Pancreas (tissue), 10 donors: Measurements from ENCODE around the gene FAM241A. TPM values are rescaled to one million over a fixed set of nuclear protein-coding genes. Genes with fewer than 3 reads are reported as not detected.

Source experiments
- ATAC-seq, 4 donors: fragments of 200-7000 bp; cut with Tn5 transposase; one replicate each; pipeline versions ENCODE4 v1.8.0 to v1.9.1; 2020; ENCODE audit warnings: mild to moderate bottlenecking in 4 of 4, moderate library complexity in 4 of 4
- DNase-seq, 6 donors: peaks; one replicate each; pipeline ENCODE4 v3.0.0-alpha.2; 2020
- FAIRE-seq: peaks from 2 replicates; lab custom pipeline; 2012; peaks lifted over from hg19 to GRCh38; lab: Jason Lieb, UNC
- H3K27ac ChIP-seq, 4 donors: fragments of 200-600 bp; sonication (generic); 1 replicate in 3 of 4; 2 replicates in 1 of 4; pipeline versions ENCODE4 v1.5.0 to v1.8.0; 2020
- H3K27me3 ChIP-seq, 4 donors: fragments of 200-600 bp; one replicate each; pipeline ENCODE4 v1.8.0; 2021
- H3K36me3 ChIP-seq, 3 donors: fragments of 200-600 bp; sonication (generic) in 1 of 3; one replicate each; pipeline versions ENCODE4 v1.5.0 to v1.8.0; 2020 to 2021
- H3K4me1 ChIP-seq, 3 donors: fragments of 200-600 bp; one replicate each; pipeline ENCODE4 v1.8.0; 2021
- H3K4me3 ChIP-seq, 4 donors: fragments of 200-600 bp; sonication (generic) in 2 of 4; one replicate each; pipeline versions ENCODE4 v1.5.0 to v1.8.0; 2020 to 2021
- H3K9me3 ChIP-seq, 4 donors: fragments of 200-600 bp; one replicate each; pipeline ENCODE4 v1.8.0; 2021
- WGBS, 2 donors: extraction: QIAGEN DNeasy Blood & Tissue Kit; methylation state at CpG; one replicate each; pipeline ENCODE4 v1.1.7; 2013; 5-methylcytosine and 5-hydroxymethylcytosine counted together
- intact Hi-C, 3 donors: fragments of 100-400 bp; cut with DNase I; formaldehyde crosslinking; loops; one replicate each; pipeline versions ENCODE4 v1.11.1 to v1.14.2; 2022
- polyA plus RNA-seq, 2 donors: library from polyadenylated mRNA; stranded (reverse); fragments of 200-250 nt; gene quantifications; one replicate each; pipeline ENCODE4 v1.2.3, GENCODE V29; 2013
- total RNA-seq, 6 donors: library from RNA; stranded (reverse); fragmentation: NEBNext Ultra II Directional in 4 of 6; extraction: Animal tissue kit (Norgen Biotek cat#: 25700) in 4 of 6; gene quantifications; one replicate each; pipeline versions ENCODE4 v1.2.1 to v1.2.4, GENCODE V29; 2021 to 2023
- TF ChIP-seq, protein P1 (sequence below), 4 donors: fragments of 200-600 bp; sonication (generic) in 3 of 4; IDR thresholded peaks; one replicate each; pipeline versions ENCODE4 v1.5.0 to v1.8.0; 2021; ENCODE audit warnings: antibody characterized with exemption in 4 of 4
- donor health status: healthy with polysubstance abuse.
- donor health status: DM: no; HTN: no; CAD: no; lungs with moderate emphysema.
- donor health status: DM: no; HTN: no; CAD: no.
- donor health status: control.
- donor health status: control.
- donor health status: Bipolar disorder and iron deficiency.
- donor health status: DM: yes; HTN: yes; CAD: no.
- donor health status: DM: no; HTN: no; CAD: no.
- donor health status: DM: no; HTN: no; CAD: no.
- donor health status: DM: yes; HTN: yes; CAD: no.

The FAM241A gene
- total and polyA plus RNA-seq, 8 donors = 0.51 to 1.4 (median 0.93) TPM

DNA sequence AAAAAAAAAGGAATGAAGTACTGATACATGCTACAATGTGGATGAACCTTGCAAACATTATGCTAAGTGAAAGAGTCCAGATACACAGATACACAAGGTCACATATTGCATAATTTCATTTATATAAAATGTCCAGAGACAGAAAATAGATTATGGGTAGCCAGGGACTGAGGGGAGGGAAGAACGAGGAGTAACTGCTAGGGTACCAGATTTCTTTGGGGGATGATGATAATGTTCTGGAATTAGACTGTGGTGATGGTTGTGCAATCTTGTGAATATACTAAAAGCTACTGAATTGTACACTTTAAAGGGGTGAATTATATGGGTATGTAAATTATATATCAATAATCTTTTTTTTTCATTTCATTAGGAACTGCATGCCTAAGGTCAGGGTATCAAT is 65.5 kb downstream of the FAM241A start:
- no peak for FAIRE-seq
- 34 to 73% methylated on average over 1 of the region's 1 CpG for WGBS, 2 donors

DNA sequence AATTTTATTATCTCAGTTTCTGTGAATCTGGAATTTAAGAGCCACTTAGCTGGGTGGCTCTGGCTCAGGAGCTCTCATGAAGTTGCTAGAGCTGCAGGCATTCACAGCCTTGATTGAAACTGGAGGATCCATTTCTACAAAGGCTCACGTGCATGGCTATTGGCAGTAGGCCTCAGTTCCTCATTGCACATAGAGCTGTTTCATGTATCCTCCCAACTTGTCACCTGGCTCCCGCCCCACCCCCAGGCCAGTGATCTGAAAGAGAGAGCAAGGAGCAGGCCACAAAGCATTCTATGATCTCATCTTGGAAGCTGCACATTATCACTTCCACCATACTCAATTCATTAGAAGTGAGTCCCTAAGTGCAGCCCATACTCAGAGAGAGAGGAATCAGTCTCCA is 67.8 kb downstream of the FAM241A start:
- Histone ChIP-seq H3K9me3 (no peaks in the 10 kb centered on the region), H3K27me3 (no peaks in the 10 kb centered on the region), H3K4me1 (no peaks in the 10 kb centered on the region), H3K4me3 (no peak overlapping the region), H3K36me3 (no peaks in the 10 kb centered on the region), H3K27ac (no peak overlapping the region)
- DNase-seq = no peak
- intact Hi-C loops = no loop called here
- WGBS, 2 donors = 68 to 72% methylated on average over 2 of the region's 2 CpGs
- FAIRE-seq = no peak
- TF ChIP-seq, protein P1, sequence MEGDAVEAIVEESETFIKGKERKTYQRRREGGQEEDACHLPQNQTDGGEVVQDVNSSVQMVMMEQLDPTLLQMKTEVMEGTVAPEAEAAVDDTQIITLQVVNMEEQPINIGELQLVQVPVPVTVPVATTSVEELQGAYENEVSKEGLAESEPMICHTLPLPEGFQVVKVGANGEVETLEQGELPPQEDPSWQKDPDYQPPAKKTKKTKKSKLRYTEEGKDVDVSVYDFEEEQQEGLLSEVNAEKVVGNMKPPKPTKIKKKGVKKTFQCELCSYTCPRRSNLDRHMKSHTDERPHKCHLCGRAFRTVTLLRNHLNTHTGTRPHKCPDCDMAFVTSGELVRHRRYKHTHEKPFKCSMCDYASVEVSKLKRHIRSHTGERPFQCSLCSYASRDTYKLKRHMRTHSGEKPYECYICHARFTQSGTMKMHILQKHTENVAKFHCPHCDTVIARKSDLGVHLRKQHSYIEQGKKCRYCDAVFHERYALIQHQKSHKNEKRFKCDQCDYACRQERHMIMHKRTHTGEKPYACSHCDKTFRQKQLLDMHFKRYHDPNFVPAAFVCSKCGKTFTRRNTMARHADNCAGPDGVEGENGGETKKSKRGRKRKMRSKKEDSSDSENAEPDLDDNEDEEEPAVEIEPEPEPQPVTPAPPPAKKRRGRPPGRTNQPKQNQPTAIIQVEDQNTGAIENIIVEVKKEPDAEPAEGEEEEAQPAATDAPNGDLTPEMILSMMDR (IDR thresholded peaks at IDR 0.05) = no peak
- no peak for ATAC-seq

More for the DNA sequence above, 65.5 kb downstream of the FAM241A start:
- Histone ChIP-seq H3K27ac (no peak overlapping the region), H3K36me3 (no peaks in the 10 kb centered on the region), H3K4me3 (no peak overlapping the region), H3K27me3 (no peaks in the 10 kb centered on the region), H3K9me3 (no peaks in the 10 kb centered on the region), H3K4me1 (no peaks in the 10 kb centered on the region)
- ATAC-seq (no peak), DNase-seq (no peak)
- TF ChIP-seq, protein P1 (IDR thresholded peaks at IDR 0.05) = no peak
- intact Hi-C loops = no loop called here

DNA sequence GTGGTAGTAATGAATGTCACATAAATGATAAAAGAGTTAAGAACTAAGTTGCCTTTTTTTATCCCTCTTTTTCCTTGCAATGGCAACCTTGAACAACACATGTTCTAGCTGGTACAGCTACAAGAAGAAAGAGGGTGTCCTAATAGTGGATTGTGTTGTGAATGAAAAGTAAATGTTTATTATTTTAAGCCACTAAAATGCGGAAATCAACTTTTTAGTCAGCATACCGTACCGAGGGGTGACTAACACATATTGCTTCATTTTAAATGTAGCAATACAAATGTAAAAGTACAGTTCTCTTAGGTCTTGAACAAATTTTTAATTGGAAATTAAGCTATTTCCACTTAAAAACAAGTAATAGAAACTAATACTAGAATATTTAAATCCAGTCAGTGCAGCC is 68.6 kb downstream of the FAM241A start:
- ATAC-seq (no peak), FAIRE-seq (no peak), DNase-seq (no peak)
- no peaks in the 10 kb centered on the region for H3K27me3 ChIP-seq
- H3K4me1 ChIP-seq = no peaks in the 10 kb centered on the region
- 71 to 89% methylated on average over 3 of the region's 3 CpGs for WGBS, 2 donors
- no peak overlapping the region for H3K4me3 ChIP-seq
- no peak overlapping the region for H3K27ac ChIP-seq
- H3K9me3 ChIP-seq = no peaks in the 10 kb centered on the region
- H3K36me3 ChIP-seq = no peaks in the 10 kb centered on the region
- TF ChIP-seq, protein P1 (IDR thresholded peaks at IDR 0.05) = no peak
- intact Hi-C loops = no loop called here

DNA sequence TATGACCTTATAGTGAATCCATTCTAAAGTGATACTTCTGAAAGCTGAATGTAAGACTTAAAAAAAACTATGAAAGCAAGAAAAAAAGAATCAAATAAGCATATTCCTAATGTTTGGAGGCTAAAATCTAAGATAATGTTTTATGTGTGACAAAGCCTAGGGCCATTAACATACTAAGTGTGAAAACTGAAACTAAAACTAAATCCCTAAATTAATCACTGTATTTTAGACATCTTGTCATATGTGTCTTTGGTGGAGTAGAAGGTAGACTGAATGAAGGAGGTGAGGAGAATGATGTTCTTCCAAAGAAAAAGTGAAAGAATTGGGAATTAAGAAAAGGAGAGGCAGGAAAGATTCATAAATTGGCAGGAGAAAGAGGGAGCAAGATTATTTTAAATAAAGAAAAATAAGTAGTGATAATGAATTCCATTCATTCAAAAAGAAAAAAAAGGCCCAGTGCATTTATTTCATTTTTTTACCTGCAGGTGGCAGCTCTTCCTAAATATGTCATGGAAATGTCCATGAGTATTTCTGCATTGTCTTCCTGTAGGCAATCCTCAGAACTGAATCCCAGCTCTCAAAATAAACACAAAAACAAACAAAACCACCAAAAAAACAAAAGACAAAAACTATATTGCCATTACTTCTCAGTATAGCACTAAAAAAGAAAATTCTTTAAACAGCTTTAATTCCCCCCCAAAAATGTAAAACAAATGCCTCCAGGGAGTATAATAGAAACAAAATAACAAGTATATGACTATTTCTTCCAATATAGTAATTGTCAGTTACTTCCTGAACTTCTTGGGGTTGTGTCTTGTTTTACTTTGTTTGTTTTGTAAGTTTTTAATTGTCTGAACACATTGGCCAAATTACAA is 69.4 kb downstream of the FAM241A start:
- H3K27me3 ChIP-seq = no peaks in the 10 kb centered on the region
- peak; percentile 48 to 74 (median 66) for ATAC-seq
- H3K9me3 ChIP-seq = no peaks in the 10 kb centered on the region
- FAIRE-seq = peak; percentile 60
- intact Hi-C loops = no loop called here
- DNase-seq = no peak
- H3K36me3 ChIP-seq = no peaks in the 10 kb centered on the region
- TF ChIP-seq, protein P1 (IDR thresholded peaks at IDR 0.05) = peak in 2 of 4 donors; percentile 26 to 46
- H3K27ac ChIP-seq = no peak overlapping the region
- no peak overlapping the region for H3K4me3 ChIP-seq
- H3K4me1 ChIP-seq = no peaks in the 10 kb centered on the region

DNA sequence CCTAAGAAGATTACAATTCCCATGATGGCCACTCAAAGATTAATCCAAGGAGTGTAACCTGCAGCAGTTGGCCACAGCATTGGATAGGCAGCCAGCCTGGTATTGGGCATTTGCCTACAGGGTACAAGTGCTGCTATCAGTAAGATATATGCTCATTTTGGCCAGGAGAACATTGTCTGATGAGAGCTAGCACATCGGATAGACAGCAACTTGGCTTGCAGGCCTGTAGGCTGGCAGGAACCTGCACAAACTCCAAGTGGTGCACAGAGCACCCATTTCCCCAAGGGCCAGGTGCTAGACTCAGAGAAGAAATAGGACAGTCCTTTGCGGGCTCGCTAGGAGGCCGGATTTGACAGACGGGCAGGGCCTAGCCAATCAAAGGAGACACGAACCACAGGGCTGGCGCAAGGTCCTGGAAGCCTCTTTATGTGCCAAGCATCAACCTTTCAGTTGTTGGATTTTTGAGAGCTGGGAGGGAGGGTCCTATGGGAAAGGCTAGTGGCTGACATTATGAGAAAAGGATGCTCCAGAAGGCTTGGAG is 74.6 kb downstream of the FAM241A start:
- no peaks in the 10 kb centered on the region for H3K27me3 ChIP-seq
- no peak overlapping the region for H3K27ac ChIP-seq
- no peaks in the 10 kb centered on the region for H3K4me1 ChIP-seq
- no peak overlapping the region for H3K4me3 ChIP-seq
- DNase-seq (no peak), FAIRE-seq (no peak), ATAC-seq (no peak)
- 75 to 90% methylated on average over 7 of the region's 7 CpGs for WGBS, 2 donors
- TF ChIP-seq, protein P1 (IDR thresholded peaks at IDR 0.05) = no peak
- intact Hi-C loops = no loop called here
- H3K36me3 ChIP-seq = no peaks in the 10 kb centered on the region
- H3K9me3 ChIP-seq = no peaks in the 10 kb centered on the region
